HepG2 (cell line): Measurements from ENCODE around the gene COX4I2. TPM values are rescaled to one million over a fixed set of nuclear protein-coding genes. Genes with fewer than 3 reads are reported as not detected.

ENCODE experiments used
- MXD3 ChIP-seq: IDR thresholded peaks from 2 replicates; pipeline ENCODE4 v1.6.1; 2016; ENCODE audit warnings: mild to moderate bottlenecking, missing biosample characterization, missing genetic modification reagents
- NFKBIZ ChIP-seq: IDR thresholded peaks from 2 replicates; pipeline ENCODE4 v1.6.1; 2018; ENCODE audit warnings: missing genetic modification reagents, missing compliant biosample characterization
- POLR2AphosphoS2 ChIP-seq: IDR thresholded peaks from 2 replicates; pipeline ENCODE4 v1.6.1; 2011; ENCODE audit warnings: low read depth, low read length, improper control_type of control experiment
- SATB2 ChIP-seq: sonication (generic); formaldehyde crosslinking; IDR thresholded peaks from 2 replicates; pipeline ENCODE4 v1.5.0; 2020; ENCODE audit warnings: missing genetic modification reagents
- ZFY ChIP-seq: sonication (generic); formaldehyde crosslinking; IDR thresholded peaks from 2 replicates; pipeline ENCODE4 v1.4.0; 2020; ENCODE audit warnings: missing genetic modification reagents
- ZGPAT ChIP-seq: IDR thresholded peaks from 2 replicates; pipeline ENCODE4 v1.6.1; 2016; ENCODE audit warnings: mild to moderate bottlenecking
- polyA plus RNA-seq, 8 experiments: library from polyadenylated mRNA; depleted of rRNA in 3 of 8; stranded (reverse) in 7 of 8; unstranded in 1 of 8; fragments of >200 nt; fragmentation: Illumina TruSeq in 4 of 8; extraction: Trizol in 4 of 8; gene quantifications; 2 replicates each; pipeline versions ENCODE4 v1.2.1 to v1.2.3, GENCODE V29; 2011 to 2016; ENCODE audit warnings: low read depth in 4 of 8, missing spikeins in 1 of 8, mixed read lengths in 1 of 8; ENCODE audit not compliant: insufficient read depth in 1 of 8
- total RNA-seq, 5 experiments: library from RNA; depleted of rRNA; stranded (reverse); fragments of >200 nt; fragmentation: Illumina TruSeq; extraction: Trizol; gene quantifications; 2 replicates each; pipeline ENCODE4 v1.2.3, GENCODE V29; 2016; ENCODE audit warnings: low read depth in 1 of 5
- TF ChIP-seq, protein P1 (sequence below): sonication (generic); formaldehyde crosslinking; IDR thresholded peaks from 2 replicates; pipeline ENCODE4 v1.4.0; 2020; ENCODE audit warnings: missing genetic modification reagents, borderline replicate concordance
- TF ChIP-seq, protein P2 (sequence below): sonication (generic); formaldehyde crosslinking; conservative IDR thresholded peaks from 2 replicates; pipeline ENCODE4 v1.4.0; 2020; ENCODE audit warnings: mild to moderate bottlenecking, missing genetic modification reagents, moderate library complexity
- TF ChIP-seq, protein P3 (sequence below): sonication (generic); formaldehyde crosslinking; IDR thresholded peaks from 2 replicates; pipeline ENCODE4 v1.4.0; 2020; ENCODE audit warnings: mild to moderate bottlenecking, low read depth, missing genetic modification reagents

Gene COX4I2
- total and polyA plus RNA-seq, 2 of the 13 experiments (the other 11 are each of a cell fraction or from before 2014, with no cell fraction given), result 1.1 TPM; not detected in 1

- TF ChIP-seq, protein P1, sequence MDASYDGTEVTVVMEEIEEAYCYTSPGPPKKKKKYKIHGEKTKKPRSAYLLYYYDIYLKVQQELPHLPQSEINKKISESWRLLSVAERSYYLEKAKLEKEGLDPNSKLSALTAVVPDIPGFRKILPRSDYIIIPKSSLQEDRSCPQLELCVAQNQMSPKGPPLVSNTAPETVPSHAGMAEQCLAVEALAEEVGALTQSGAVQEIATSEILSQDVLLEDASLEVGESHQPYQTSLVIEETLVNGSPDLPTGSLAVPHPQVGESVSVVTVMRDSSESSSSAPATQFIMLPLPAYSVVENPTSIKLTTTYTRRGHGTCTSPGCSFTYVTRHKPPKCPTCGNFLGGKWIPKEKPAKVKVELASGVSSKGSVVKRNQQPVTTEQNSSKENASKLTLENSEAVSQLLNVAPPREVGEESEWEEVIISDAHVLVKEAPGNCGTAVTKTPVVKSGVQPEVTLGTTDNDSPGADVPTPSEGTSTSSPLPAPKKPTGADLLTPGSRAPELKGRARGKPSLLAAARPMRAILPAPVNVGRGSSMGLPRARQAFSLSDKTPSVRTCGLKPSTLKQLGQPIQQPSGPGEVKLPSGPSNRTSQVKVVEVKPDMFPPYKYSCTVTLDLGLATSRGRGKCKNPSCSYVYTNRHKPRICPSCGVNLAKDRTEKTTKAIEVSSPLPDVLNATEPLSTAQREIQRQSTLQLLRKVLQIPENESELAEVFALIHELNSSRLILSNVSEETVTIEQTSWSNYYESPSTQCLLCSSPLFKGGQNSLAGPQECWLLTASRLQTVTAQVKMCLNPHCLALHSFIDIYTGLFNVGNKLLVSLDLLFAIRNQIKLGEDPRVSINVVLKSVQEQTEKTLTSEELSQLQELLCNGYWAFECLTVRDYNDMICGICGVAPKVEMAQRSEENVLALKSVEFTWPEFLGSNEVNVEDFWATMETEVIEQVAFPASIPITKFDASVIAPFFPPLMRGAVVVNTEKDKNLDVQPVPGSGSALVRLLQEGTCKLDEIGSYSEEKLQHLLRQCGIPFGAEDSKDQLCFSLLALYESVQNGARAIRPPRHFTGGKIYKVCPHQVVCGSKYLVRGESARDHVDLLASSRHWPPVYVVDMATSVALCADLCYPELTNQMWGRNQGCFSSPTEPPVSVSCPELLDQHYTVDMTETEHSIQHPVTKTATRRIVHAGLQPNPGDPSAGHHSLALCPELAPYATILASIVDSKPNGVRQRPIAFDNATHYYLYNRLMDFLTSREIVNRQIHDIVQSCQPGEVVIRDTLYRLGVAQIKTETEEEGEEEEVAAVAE (CRISPR knock-in tag), result no peak
- TF ChIP-seq NFKBIZ (CRISPR knock-in tag), result 0 out of 2 replicates have a peak, but pooled peaks have one; percentile 48
- TF ChIP-seq POLR2AphosphoS2, result 0 out of 2 replicates have a peak, but pooled peaks have one; percentile 14
- TF ChIP-seq, protein P2, sequence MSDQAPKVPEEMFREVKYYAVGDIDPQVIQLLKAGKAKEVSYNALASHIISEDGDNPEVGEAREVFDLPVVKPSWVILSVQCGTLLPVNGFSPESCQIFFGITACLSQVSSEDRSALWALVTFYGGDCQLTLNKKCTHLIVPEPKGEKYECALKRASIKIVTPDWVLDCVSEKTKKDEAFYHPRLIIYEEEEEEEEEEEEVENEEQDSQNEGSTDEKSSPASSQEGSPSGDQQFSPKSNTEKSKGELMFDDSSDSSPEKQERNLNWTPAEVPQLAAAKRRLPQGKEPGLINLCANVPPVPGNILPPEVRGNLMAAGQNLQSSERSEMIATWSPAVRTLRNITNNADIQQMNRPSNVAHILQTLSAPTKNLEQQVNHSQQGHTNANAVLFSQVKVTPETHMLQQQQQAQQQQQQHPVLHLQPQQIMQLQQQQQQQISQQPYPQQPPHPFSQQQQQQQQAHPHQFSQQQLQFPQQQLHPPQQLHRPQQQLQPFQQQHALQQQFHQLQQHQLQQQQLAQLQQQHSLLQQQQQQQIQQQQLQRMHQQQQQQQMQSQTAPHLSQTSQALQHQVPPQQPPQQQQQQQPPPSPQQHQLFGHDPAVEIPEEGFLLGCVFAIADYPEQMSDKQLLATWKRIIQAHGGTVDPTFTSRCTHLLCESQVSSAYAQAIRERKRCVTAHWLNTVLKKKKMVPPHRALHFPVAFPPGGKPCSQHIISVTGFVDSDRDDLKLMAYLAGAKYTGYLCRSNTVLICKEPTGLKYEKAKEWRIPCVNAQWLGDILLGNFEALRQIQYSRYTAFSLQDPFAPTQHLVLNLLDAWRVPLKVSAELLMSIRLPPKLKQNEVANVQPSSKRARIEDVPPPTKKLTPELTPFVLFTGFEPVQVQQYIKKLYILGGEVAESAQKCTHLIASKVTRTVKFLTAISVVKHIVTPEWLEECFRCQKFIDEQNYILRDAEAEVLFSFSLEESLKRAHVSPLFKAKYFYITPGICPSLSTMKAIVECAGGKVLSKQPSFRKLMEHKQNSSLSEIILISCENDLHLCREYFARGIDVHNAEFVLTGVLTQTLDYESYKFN (CRISPR knock-in tag), result peak; percentile 11
- TF ChIP-seq, protein P3, sequence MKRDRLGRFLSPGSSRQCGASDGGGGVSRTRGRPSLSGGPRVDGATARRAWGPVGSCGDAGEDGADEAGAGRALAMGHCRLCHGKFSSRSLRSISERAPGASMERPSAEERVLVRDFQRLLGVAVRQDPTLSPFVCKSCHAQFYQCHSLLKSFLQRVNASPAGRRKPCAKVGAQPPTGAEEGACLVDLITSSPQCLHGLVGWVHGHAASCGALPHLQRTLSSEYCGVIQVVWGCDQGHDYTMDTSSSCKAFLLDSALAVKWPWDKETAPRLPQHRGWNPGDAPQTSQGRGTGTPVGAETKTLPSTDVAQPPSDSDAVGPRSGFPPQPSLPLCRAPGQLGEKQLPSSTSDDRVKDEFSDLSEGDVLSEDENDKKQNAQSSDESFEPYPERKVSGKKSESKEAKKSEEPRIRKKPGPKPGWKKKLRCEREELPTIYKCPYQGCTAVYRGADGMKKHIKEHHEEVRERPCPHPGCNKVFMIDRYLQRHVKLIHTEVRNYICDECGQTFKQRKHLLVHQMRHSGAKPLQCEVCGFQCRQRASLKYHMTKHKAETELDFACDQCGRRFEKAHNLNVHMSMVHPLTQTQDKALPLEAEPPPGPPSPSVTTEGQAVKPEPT, result 0 out of 2 replicates have a peak, but pooled peaks have one; percentile 15
- TF ChIP-seq SATB2 (CRISPR knock-in tag), result 0 out of 2 replicates have a peak, but pooled peaks have one; percentile 51
- 0 out of 2 replicates have a peak, but pooled peaks have one; percentile 15 for TF ChIP-seq MXD3 (CRISPR knock-in tag)
- peak; percentile 41 for TF ChIP-seq ZFY
- 0 out of 2 replicates have a peak, but pooled peaks have one; percentile 49 for TF ChIP-seq ZGPAT (CRISPR knock-in tag)
Measured at GRCh38 chr20:31679357-31680285, 41.9 kb downstream of the COX4I2 start (continued).
